H1 (cell line): ENCODE data around the gene ADH1A. TPM values are rescaled to one million over a fixed set of nuclear protein-coding genes. Genes with fewer than 3 reads are reported as not detected.

Experiments
- CTCF ChIA-PET: fragments of 300-600 bp; sonication (Branson Sonifier 250); formaldehyde crosslinking; loops from one replicate; lab custom pipeline; 2021; ENCODE audit not compliant: partially characterized antibody; lab: Charles Lee
- POLR2A ChIA-PET: fragments of 300-600 bp; sonication (Branson Sonifier 250); formaldehyde crosslinking; loops from one replicate; lab custom pipeline; 2021; ENCODE audit warnings: inconsistent platforms; ENCODE audit not compliant: partially characterized antibody; lab: Charles Lee
- DNase-seq, 2 experiments: peaks; one replicate each; pipeline versions ENCODE4 v3.0.0 to v3.0.0-alpha.2; 2010 to 2022; ENCODE audit warnings: low spot score in 2 of 2, low read depth in 1 of 2, mixed read lengths in 1 of 2
- FAIRE-seq: peaks from 2 replicates; lab custom pipeline; 2011; peaks lifted over from hg19 to GRCh38; lab: Jason Lieb, UNC
- H2AFZ ChIP-seq: 2 replicates; pipeline ENCODE4 v1.8.1; 2012; ENCODE audit warnings: low read length, inconsistent platforms
- H2AK5ac ChIP-seq: 2 replicates; pipeline ENCODE4 v1.6.1; 2013; ENCODE audit warnings: low read depth, low read length
- H2BK120ac ChIP-seq: replicated peaks from 2 replicates; pipeline ENCODE3; 2013; ENCODE audit warnings: low read depth, low read length, inconsistent platforms
- H2BK12ac ChIP-seq: 2 replicates; pipeline ENCODE4 v1.6.1; 2013; ENCODE audit warnings: low read depth, low read length
- H2BK15ac ChIP-seq: 2 replicates; pipeline ENCODE4 v1.6.1; 2013; ENCODE audit warnings: low read length
- H2BK20ac ChIP-seq: 2 replicates; pipeline ENCODE4 v1.6.1; 2013; ENCODE audit warnings: low read length
- H2BK5ac ChIP-seq: 2 replicates; pipeline ENCODE4 v1.6.1; 2013; ENCODE audit warnings: low read depth, low read length
- H3K14ac ChIP-seq: 2 replicates; pipeline ENCODE4 v1.6.1; 2013; ENCODE audit warnings: inconsistent platforms; ENCODE audit not compliant: insufficient read length
- H3K18ac ChIP-seq: 2 replicates; pipeline ENCODE4 v1.6.1; 2013; ENCODE audit warnings: low read length; ENCODE audit errors: extremely low read depth
- H3K23ac ChIP-seq: 2 replicates; pipeline ENCODE4 v1.6.1; 2013; ENCODE audit warnings: inconsistent platforms; ENCODE audit not compliant: insufficient read length
- H3K23me2 ChIP-seq: 2 replicates; pipeline ENCODE4 v1.6.1; 2013; ENCODE audit warnings: low read depth, low read length
- H3K27ac ChIP-seq: 2 replicates; pipeline ENCODE4 v1.6.1; 2011; ENCODE audit warnings: low read depth, low read length, inconsistent platforms
- H3K27me3 ChIP-seq, 4 experiments: replicated peaks in 1 of 4; 1 replicate in 1 of 4; 2 replicates in 3 of 4; pipeline versions ENCODE4 v1.6.1 to v1.8.1; 2011 to 2013; ENCODE audit warnings: low read length in 3 of 4, mild to moderate bottlenecking in 3 of 4, inconsistent platforms in 2 of 4, mixed read lengths in 2 of 4, moderate library complexity in 1 of 4; ENCODE audit not compliant: control insufficient read depth in 3 of 4, insufficient read depth in 3 of 4; ENCODE audit errors: extremely low read depth in 1 of 4
- H3K36me3 ChIP-seq, 4 experiments: 2 replicates each; pipeline versions ENCODE4 v1.6.1 to v1.8.1; 2011 to 2013; ENCODE audit warnings: mild to moderate bottlenecking in 4 of 4, low read length in 3 of 4, moderate library complexity in 2 of 4, control low read depth in 1 of 4, inconsistent platforms in 1 of 4; ENCODE audit not compliant: insufficient read depth in 4 of 4, control insufficient read depth in 2 of 4
- H3K4ac ChIP-seq: replicated peaks from 2 replicates; pipeline ENCODE3; 2013; ENCODE audit warnings: low read length, low read depth, mixed read lengths, inconsistent platforms; ENCODE audit not compliant: insufficient read length
- H3K4me1 ChIP-seq, 4 experiments: replicated peaks in 1 of 4; 1 replicate in 1 of 4; 2 replicates in 3 of 4; pipeline versions ENCODE4 v1.6.1 to v1.8.1; 2011 to 2013; ENCODE audit warnings: low read length in 3 of 4, inconsistent platforms in 2 of 4, mixed read lengths in 1 of 4; ENCODE audit not compliant: insufficient read depth in 4 of 4, control insufficient read depth in 3 of 4
- H3K4me2 ChIP-seq, 2 experiments: 2 replicates each; pipeline versions ENCODE4 v1.6.1 to v1.8.1; 2011 to 2013; ENCODE audit warnings: low read depth in 2 of 2, low read length in 2 of 2, control low read depth in 1 of 2, inconsistent platforms in 1 of 2, mild to moderate bottlenecking in 1 of 2; ENCODE audit not compliant: insufficient read depth in 1 of 2
- H3K4me3 ChIP-seq, 4 experiments: fragments of 200-600, 300-600 bp in 1 of 4; sonication (generic), shearing (Covaris generic), sonication (Bioruptor Twin) in 1 of 4; 2 replicates each; pipeline versions ENCODE4 v1.5.1 to v1.8.1; 2011 to 2016; ENCODE audit warnings: low read length in 4 of 4, low read depth in 3 of 4, control low read depth in 2 of 4, inconsistent platforms in 2 of 4, mild to moderate bottlenecking in 2 of 4, mixed read lengths in 1 of 4, moderate library complexity in 1 of 4; ENCODE audit not compliant: insufficient read depth in 2 of 4; ENCODE audit errors: extremely low read depth in 1 of 4
- H3K56ac ChIP-seq: replicated peaks from 2 replicates; pipeline ENCODE3; 2013; ENCODE audit warnings: low read depth, mild to moderate bottlenecking, mixed read lengths, low read length, inconsistent platforms; ENCODE audit not compliant: insufficient read length
- H3K79me1 ChIP-seq: 2 replicates; pipeline ENCODE4 v1.6.1; 2013; ENCODE audit warnings: low read depth, low read length, control low read depth
- H3K79me2 ChIP-seq, 2 experiments: 2 replicates each; pipeline versions ENCODE4 v1.6.1 to v1.8.1; 2012 to 2013; ENCODE audit warnings: low read length in 2 of 2, mild to moderate bottlenecking in 2 of 2, inconsistent platforms in 1 of 2; ENCODE audit not compliant: insufficient read depth in 2 of 2, control insufficient read depth in 1 of 2
- H3K9ac ChIP-seq, 4 experiments: replicated peaks in 1 of 4; 1 replicate in 1 of 4; 2 replicates in 3 of 4; pipeline versions ENCODE4 v1.6.1 to v1.8.1; 2011 to 2013; ENCODE audit warnings: low read depth in 3 of 4, low read length in 3 of 4, control low read depth in 2 of 4, mild to moderate bottlenecking in 2 of 4, moderate library complexity in 2 of 4, inconsistent platforms in 1 of 4; ENCODE audit errors: extremely low read depth in 1 of 4
- H3K9me3 ChIP-seq, 2 experiments: 2 replicates each; pipeline versions ENCODE4 v1.6.1 to v1.8.1; 2012 to 2013; ENCODE audit warnings: mild to moderate bottlenecking in 2 of 2, moderate library complexity in 2 of 2, control low read depth in 1 of 2, inconsistent platforms in 1 of 2, low read depth in 1 of 2, low read length in 1 of 2, mixed read lengths in 1 of 2; ENCODE audit not compliant: insufficient read depth in 2 of 2
- H4K20me1 ChIP-seq, 2 experiments: replicated peaks in 1 of 2; 2 replicates each; pipeline versions ENCODE3 to v1.8.1; 2011 to 2013; ENCODE audit warnings: inconsistent platforms in 2 of 2, low read length in 2 of 2, mild to moderate bottlenecking in 1 of 2; ENCODE audit not compliant: insufficient read depth in 2 of 2, control insufficient read depth in 1 of 2
- H4K5ac ChIP-seq: 2 replicates; pipeline ENCODE4 v1.6.1; 2013; ENCODE audit warnings: low read length, low read depth, mixed read lengths, inconsistent platforms; ENCODE audit not compliant: insufficient read length
- H4K8ac ChIP-seq: 2 replicates; pipeline ENCODE4 v1.8.0; 2013; ENCODE audit warnings: mild to moderate bottlenecking, moderate library complexity, low read length, inconsistent platforms; ENCODE audit not compliant: insufficient read depth; ENCODE audit errors: extremely low read depth
- H4K91ac ChIP-seq: replicated peaks from 2 replicates; pipeline ENCODE3; 2013; ENCODE audit warnings: low read length, mixed read lengths, inconsistent platforms; ENCODE audit not compliant: insufficient read length
- BRCA1 ChIP-seq: IDR thresholded peaks from 2 replicates; pipeline ENCODE4 v1.6.1; 2012; ENCODE audit warnings: low read depth, low read length, improper control_type of control experiment
- CBX5 ChIP-seq: fragments of 300-800, 300-1000 bp; sonication (generic); IDR thresholded peaks from 2 replicates; pipeline ENCODE4 v1.7.1; 2016; ENCODE audit warnings: antibody characterized with exemption, low read length, low read depth
- EZH2 ChIP-seq: fragments of 200-600 bp; sonication (generic); IDR thresholded peaks from 2 replicates; pipeline ENCODE4 v1.7.1; 2012; ENCODE audit warnings: low read depth, mild to moderate bottlenecking, moderate library complexity, low read length, inconsistent platforms; ENCODE audit not compliant: severe bottlenecking
- NANOG ChIP-seq: IDR thresholded peaks from 2 replicates; pipeline ENCODE4 v1.6.1; 2011; ENCODE audit warnings: low read length, low read depth, mild to moderate bottlenecking, inconsistent platforms; ENCODE audit not compliant: insufficient read depth, poor library complexity, severe bottlenecking
- POLR2AphosphoS5 ChIP-seq: IDR thresholded peaks from 2 replicates; pipeline ENCODE4 v1.6.1; 2011; ENCODE audit warnings: low read depth, low read length
- RFX5 ChIP-seq: IDR thresholded peaks from 2 replicates; pipeline ENCODE4 v1.6.1; 2011; ENCODE audit warnings: low read depth, low read length, improper control_type of control experiment, borderline replicate concordance
- YY1 ChIP-seq: IDR thresholded peaks from 2 replicates; pipeline ENCODE4 v1.6.1; 2011; ENCODE audit warnings: low read depth, mild to moderate bottlenecking, low read length
- WGBS, 2 experiments: shearing (Covaris generic) in 1 of 2; methylation state at CpG; one replicate each; pipeline versions ENCODE4 v1.1.6 to v1.1.7; 2013 to 2015; ENCODE audit warnings: low lambda C conversion rate in 2 of 2, mixed read lengths in 2 of 2, inconsistent platforms in 1 of 2, low coverage in 1 of 2, missing lambda C conversion rate in 1 of 2; ENCODE audit not compliant: insufficient replicate concordance in 2 of 2, insufficient coverage in 1 of 2, insufficient read length in 1 of 2; ENCODE audit errors: extremely low coverage in 1 of 2, missing lambda C conversion rate in 1 of 2; 5-methylcytosine and 5-hydroxymethylcytosine counted together
- polyA plus RNA-seq, 7 experiments: library from polyadenylated mRNA; depleted of rRNA in 3 of 7; stranded (reverse) in 5 of 7; unstranded in 2 of 7; fragments of >200 nt in 5 of 7; fragments of 200-250 nt in 2 of 7; gene quantifications; 1 replicate in 5 of 7; 2 replicates in 1 of 7; 4 replicates in 1 of 7; pipeline versions ENCODE4 v1.2.1 to v1.2.3, GENCODE V29; 2011 to 2013; ENCODE audit warnings: missing spikeins in 2 of 7, mixed read lengths in 2 of 7
- total RNA-seq: library from RNA; stranded (reverse); fragmentation: NEBNext Ultra II Directional; extraction: Animal tissue kit (Norgen Biotek cat#: 25700); gene quantifications from 2 replicates; pipeline ENCODE4 v1.2.1, GENCODE V29; 2021

ADH1A gene
- total and polyA plus RNA-seq, 2 of the 8 experiments (the other 6 are each of a cell fraction or from before 2014, with no cell fraction given) = not detected

- H2BK12ac ChIP-seq = no peak overlapping the region
- H3K56ac ChIP-seq = no peak overlapping the region
- H2BK20ac ChIP-seq = no peak overlapping the region
- no peaks in the 10 kb centered on the region for H3K79me2 ChIP-seq
- no peak overlapping the region for H2AK5ac ChIP-seq
- H4K91ac ChIP-seq = no peak overlapping the region
- no peaks in the 10 kb centered on the region for H3K27me3 ChIP-seq
- no peak overlapping the region for H3K9ac ChIP-seq
- no peak overlapping the region for H2BK15ac ChIP-seq
- 90% methylated on average over 3 of the region's 3 CpGs; no CpG with 5 or more reads in 1 of the 2 experiments for WGBS, 2 experiments
- no peak overlapping the region for H3K27ac ChIP-seq
- H3K79me1 ChIP-seq = no peaks in the 10 kb centered on the region
- H3K36me3 ChIP-seq = no peaks in the 10 kb centered on the region
- H3K4me3 ChIP-seq = no peak overlapping the region
- no peak overlapping the region for H3K23ac ChIP-seq
- H2BK120ac ChIP-seq = no peak overlapping the region
- TF ChIP-seq EZH2 (no peak), RFX5 (no peak), POLR2AphosphoS5 (no peak), CBX5 (no peak), NANOG (no peak), BRCA1 (no peak), YY1 (no peak)
- H2BK5ac ChIP-seq = no peak overlapping the region
- no peaks in the 10 kb centered on the region for H3K23me2 ChIP-seq
- FAIRE-seq (no peak), DNase-seq (no peak)
- ChIA-PET POLR2A (no interaction called here), CTCF (no interaction called here)
- peaks cover 0 to 3% (median 3%) of the 10 kb centered on the region in 4 experiments; a peak in 3 of 7 replicates for H3K4me1 ChIP-seq
- no peak overlapping the region for H4K8ac ChIP-seq
- H3K18ac ChIP-seq = no peak overlapping the region
- peak overlapping the region; percentile 28 for H2AFZ ChIP-seq
- no peak overlapping the region for H3K4me2 ChIP-seq
- H3K14ac ChIP-seq = no peak overlapping the region
- no peaks in the 10 kb centered on the region for H3K9me3 ChIP-seq
- no peak overlapping the region for H4K5ac ChIP-seq
- H3K4ac ChIP-seq = no peak overlapping the region
- no peaks in the 10 kb centered on the region for H4K20me1 ChIP-seq
Observed at GRCh38 chr4:99317354-99317753, 26.6 kb upstream of the ADH1A start.
